Upper lobe of left lung (tissue), 6 donors: ENCODE data around the gene PREB. TPM values are rescaled to one million over a fixed set of nuclear protein-coding genes. Genes with fewer than 3 reads are reported as not detected.
"Not testable (repeated sequence)": the region's sequence is repeated elsewhere in the genome, so short reads cannot be mapped to it uniquely, and the experiment has no call there.

Experiments
- ATAC-seq, 2 donors: fragments of 200-7000 bp; cut with Tn5 transposase; one replicate each; pipeline ENCODE4 v1.9.1; 2022; ENCODE audit warnings: mild to moderate bottlenecking in 2 of 2, moderate library complexity in 2 of 2; ENCODE audit not compliant: low FRiP score in 2 of 2
- DNase-seq, 2 donors: peaks; one replicate each; pipeline ENCODE4 v3.0.0-alpha.2; 2019 to 2020
- H3K27ac ChIP-seq, 4 donors: fragments of 200-600 bp; sonication (generic); one replicate each; pipeline ENCODE4 v1.5.1; 2016 to 2019
- H3K27me3 ChIP-seq, 4 donors: fragments of 200-600 bp; sonication (generic); one replicate each; pipeline ENCODE4 v1.5.1; 2017 to 2019
- H3K36me3 ChIP-seq, 4 donors: fragments of 200-600 bp; sonication (generic); one replicate each; pipeline ENCODE4 v1.5.1; 2016 to 2019
- H3K4me1 ChIP-seq, 4 donors: fragments of 200-600 bp; sonication (generic); one replicate each; pipeline ENCODE4 v1.5.1; 2018 to 2019
- H3K4me3 ChIP-seq, 4 donors: fragments of 200-600 bp; sonication (generic); one replicate each; pipeline ENCODE4 v1.5.1; 2017 to 2019; ENCODE audit warnings: mild to moderate bottlenecking in 2 of 4, moderate library complexity in 1 of 4
- H3K9me3 ChIP-seq, 4 donors: fragments of 200-600 bp; sonication (generic); one replicate each; pipeline ENCODE4 v1.5.1; 2018 to 2019
- EP300 ChIP-seq, 4 donors: sonication (generic); formaldehyde crosslinking; IDR thresholded peaks; one replicate each; pipeline ENCODE4 v1.5.1; 2017; ENCODE audit warnings: antibody characterized with exemption in 4 of 4, control low read depth in 2 of 4
- POLR2A ChIP-seq, 4 donors: fragments of 450-650 bp; IDR thresholded peaks; one replicate each; pipeline ENCODE4 v1.5.1; 2016 to 2017; ENCODE audit warnings: antibody characterized with exemption in 4 of 4, mild to moderate bottlenecking in 2 of 4
- POLR2AphosphoS5 ChIP-seq, 2 donors: sonication (generic); formaldehyde crosslinking; IDR thresholded peaks; one replicate each; pipeline ENCODE4 v1.5.1; 2017; ENCODE audit warnings: antibody characterized with exemption in 2 of 2
- WGBS, 2 donors: methylation state at CpG; one replicate each; pipeline ENCODE4 v1.1.5; 2017 to 2018; 5-methylcytosine and 5-hydroxymethylcytosine counted together
- total RNA-seq, 6 donors: library from RNA; depleted of rRNA in 4 of 6; stranded (reverse); fragments of >200 nt in 4 of 6; gene quantifications; one replicate each; pipeline versions ENCODE4 v1.1.0 to v1.2.1, GENCODE V29; 2016 to 2021
- TF ChIP-seq, protein P1 (sequence below), 6 experiments: fragments of 450-650 bp in 4 of 6; fragments of 200-600 bp in 2 of 6; sonication (generic) in 2 of 6; IDR thresholded peaks; one replicate each; pipeline ENCODE4 v1.5.1; 2016 to 2019; ENCODE audit warnings: antibody characterized with exemption in 6 of 6
- donor health status: DM: no; HTN: no; CAD: no; lungs with moderate emphysema.
- donor health status: DM: no; HTN: yes; CAD: no; lungs with severe emphysema.

The PREB gene
- total RNA-seq, 6 donors from 2014 or later: 45.7 to 102 (median 66.0) TPM

DNA sequence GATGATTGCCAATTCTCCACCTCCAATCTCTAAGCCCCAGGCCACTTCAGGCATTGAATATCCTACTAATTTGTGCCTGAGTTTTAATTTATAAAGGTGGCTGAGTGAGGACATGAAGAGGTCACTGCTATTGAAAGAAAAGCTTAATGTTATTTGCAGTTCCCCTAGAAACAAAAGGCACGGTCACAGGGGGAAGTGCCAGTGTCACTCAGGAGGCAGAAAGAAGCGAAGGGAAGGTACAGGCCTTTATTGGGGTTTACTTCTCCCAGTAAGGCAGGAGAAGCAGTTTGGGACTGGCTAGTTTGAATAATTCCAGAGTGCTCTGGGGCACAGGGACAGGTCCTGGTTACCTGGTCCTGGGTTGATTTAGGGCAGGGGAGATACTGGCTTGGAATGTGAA lies 12.5 kb downstream of the PREB start:
- Histone ChIP-seq H3K4me3 (no peak overlapping the region), H3K27me3 (peaks cover 0 to 16% (median 9%) of the 10 kb centered on the region in 4 donors), H3K27ac (no peak overlapping the region), H3K4me1 (peaks cover 15 to 29% (median 19%) of the 10 kb centered on the region in 4 donors), H3K9me3 (no peaks in the 10 kb centered on the region), H3K36me3 (no peaks in the 10 kb centered on the region)
- ATAC-seq (no peak), DNase-seq (no peak)
- 71 to 76% methylated on average over 2 of the region's 2 CpGs for WGBS, 2 donors
- TF ChIP-seq, protein P1, sequence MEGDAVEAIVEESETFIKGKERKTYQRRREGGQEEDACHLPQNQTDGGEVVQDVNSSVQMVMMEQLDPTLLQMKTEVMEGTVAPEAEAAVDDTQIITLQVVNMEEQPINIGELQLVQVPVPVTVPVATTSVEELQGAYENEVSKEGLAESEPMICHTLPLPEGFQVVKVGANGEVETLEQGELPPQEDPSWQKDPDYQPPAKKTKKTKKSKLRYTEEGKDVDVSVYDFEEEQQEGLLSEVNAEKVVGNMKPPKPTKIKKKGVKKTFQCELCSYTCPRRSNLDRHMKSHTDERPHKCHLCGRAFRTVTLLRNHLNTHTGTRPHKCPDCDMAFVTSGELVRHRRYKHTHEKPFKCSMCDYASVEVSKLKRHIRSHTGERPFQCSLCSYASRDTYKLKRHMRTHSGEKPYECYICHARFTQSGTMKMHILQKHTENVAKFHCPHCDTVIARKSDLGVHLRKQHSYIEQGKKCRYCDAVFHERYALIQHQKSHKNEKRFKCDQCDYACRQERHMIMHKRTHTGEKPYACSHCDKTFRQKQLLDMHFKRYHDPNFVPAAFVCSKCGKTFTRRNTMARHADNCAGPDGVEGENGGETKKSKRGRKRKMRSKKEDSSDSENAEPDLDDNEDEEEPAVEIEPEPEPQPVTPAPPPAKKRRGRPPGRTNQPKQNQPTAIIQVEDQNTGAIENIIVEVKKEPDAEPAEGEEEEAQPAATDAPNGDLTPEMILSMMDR (IDR thresholded peaks at IDR 0.05): no peak
- TF ChIP-seq POLR2AphosphoS5 (IDR thresholded peaks at IDR 0.05): no peak
- no peak for TF ChIP-seq EP300 (IDR thresholded peaks at IDR 0.05)
- no peak for TF ChIP-seq POLR2A (IDR thresholded peaks at IDR 0.05)

DNA sequence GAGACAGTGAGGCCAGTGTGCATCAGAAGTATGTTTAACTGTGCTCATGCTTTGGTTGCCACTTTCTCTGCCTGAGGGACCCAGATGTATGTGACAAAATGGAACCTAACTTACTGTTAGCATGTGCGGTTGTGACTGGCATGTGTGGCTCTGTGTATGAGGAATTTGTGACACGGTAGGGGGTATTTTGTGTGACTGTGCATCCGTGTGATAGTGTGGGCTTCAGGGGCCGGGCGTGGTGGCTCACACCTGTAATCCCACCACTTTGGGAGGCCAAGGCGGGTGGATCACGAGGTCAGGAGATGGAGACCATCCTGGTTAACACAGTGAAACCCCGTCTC lies 15.1 kb downstream of the PREB start:
- Histone ChIP-seq H3K4me3 (peak overlapping the region in 3 of 4 donors; percentile 34 to 44 (median 41)), H3K4me1 (peaks cover 15 to 29% (median 19%) of the 10 kb centered on the region in 4 donors), H3K27me3 (peaks cover 0 to 16% (median 9%) of the 10 kb centered on the region in 4 donors)
- ATAC-seq, DNase-seq, H3K9me3 ChIP-seq, H3K27ac ChIP-seq, H3K36me3 ChIP-seq: not testable (repeated sequence)
- 67 to 79% methylated on average over 8 of the region's 8 CpGs for WGBS, 2 donors

DNA sequence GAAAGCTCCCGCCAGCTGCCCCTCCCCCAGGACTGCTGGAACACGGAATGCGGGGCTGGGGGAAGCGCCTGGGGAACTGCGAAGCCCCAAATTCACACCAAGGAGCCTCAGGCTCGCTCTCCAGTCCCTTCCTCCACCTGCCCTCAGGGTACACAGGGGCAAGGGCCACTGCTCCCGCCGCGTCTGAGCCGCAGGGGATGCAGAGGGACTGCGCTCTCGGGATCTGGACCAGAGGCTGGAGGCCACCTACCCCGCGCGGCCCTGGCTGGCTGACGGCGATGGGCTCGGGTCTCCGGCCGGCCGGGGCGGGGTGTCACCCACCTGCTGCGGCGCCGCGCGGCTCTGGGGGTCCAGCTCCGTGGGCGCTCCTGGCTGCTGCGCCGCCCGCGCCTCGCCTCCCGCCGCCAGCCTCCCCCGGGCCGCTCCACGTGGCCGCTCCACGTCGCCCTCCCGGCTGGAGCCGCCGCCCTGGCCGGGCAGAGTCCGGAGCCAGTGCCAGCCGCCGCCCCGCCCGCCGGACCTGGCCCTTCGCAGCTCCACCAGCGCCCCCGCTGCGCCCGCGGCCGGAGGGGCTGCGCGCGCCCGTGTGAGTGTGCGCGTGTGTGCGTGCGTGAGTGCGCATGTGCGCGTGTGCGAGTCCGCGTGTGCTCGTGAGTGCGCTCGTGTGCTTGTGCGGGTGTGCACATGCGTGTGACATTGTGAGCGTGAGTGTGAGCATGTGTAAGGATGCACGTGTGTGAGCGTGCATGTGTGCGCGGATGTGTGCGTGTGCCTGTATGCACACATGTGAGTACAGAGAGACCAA lies 15.7 kb downstream of the PREB start, which contains the start of gene CGREF1:
CGREF1 (minus strand) TSS at position 604 of the 805 bp plus-strand sequence. CDS start 14,762 bp downstream, outside the sequence.
- peak within 1 kb of the TSS in 3 of 4 donors; percentile 34 to 44 (median 41) for H3K4me3 ChIP-seq
- TF ChIP-seq POLR2A (IDR thresholded peaks at IDR 0.05) (no peak), POLR2AphosphoS5 (IDR thresholded peaks at IDR 0.05) (no peak), EP300 (IDR thresholded peaks at IDR 0.05) (no peak)
- TF ChIP-seq, protein P1 (IDR thresholded peaks at IDR 0.05): no peak
- DNase-seq (peak in 1 of 2 donors; percentile 85), ATAC-seq (peak in 1 of 2 donors; percentile 43)
- peaks cover 15 to 24% (median 18%) of the 10 kb centered on the region in 4 donors for H3K4me1 ChIP-seq
- no peaks in the 10 kb centered on the region for H3K36me3 ChIP-seq
- H3K9me3 ChIP-seq: no peaks in the 10 kb centered on the region
- peaks cover 0 to 16% (median 9%) of the 10 kb centered on the region in 4 donors for H3K27me3 ChIP-seq
- 9 to 11% methylated on average over 9 to 31 of the region's 84 CpGs for WGBS, 2 donors
- no peak within 1 kb of the TSS for H3K27ac ChIP-seq

DNA sequence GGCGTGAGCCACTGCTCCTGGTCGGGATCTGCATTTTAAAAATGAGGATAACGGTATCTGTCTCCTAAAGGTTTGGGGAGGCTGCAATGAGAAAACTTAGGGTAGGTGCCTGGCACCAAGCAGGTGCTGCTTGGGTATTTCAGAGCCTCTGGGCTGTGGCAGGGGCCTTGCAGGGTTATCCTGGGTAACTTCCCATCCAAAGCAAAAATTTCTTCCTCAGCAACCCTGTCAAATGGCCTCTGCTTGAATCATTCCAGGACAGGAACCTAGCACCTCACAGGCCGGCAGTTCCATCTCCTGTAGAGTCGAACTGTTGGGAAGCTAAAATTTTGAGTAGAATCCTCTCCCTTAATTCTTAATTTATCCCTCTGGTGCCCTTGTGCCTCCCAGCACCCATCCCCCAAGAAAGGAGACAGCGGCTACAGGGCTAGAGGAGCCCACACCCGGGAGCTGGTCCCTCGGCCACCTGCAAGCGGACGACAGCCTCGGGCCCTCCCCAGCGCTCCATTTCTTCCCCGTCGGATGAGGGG lies 16.4 kb downstream of the PREB start:
- no peak overlapping the region for H3K27ac ChIP-seq
- no peak for TF ChIP-seq EP300 (IDR thresholded peaks at IDR 0.05)
- no peak for TF ChIP-seq POLR2A (IDR thresholded peaks at IDR 0.05)
- TF ChIP-seq, protein P1 (IDR thresholded peaks at IDR 0.05): no peak
- TF ChIP-seq POLR2AphosphoS5 (IDR thresholded peaks at IDR 0.05): no peak
- peaks cover 12 to 19% (median 14%) of the 10 kb centered on the region in 4 donors for H3K4me1 ChIP-seq
- peaks cover 0 to 16% (median 9%) of the 10 kb centered on the region in 4 donors for H3K27me3 ChIP-seq
- no peak for ATAC-seq
- H3K4me3 ChIP-seq: peak overlapping the region in 2 of 4 donors; percentile 34 to 44
- no peaks in the 10 kb centered on the region for H3K9me3 ChIP-seq
- no peak for DNase-seq
- 26 to 31% methylated on average over 9 to 13 of the region's 14 CpGs for WGBS, 2 donors
- H3K36me3 ChIP-seq: no peaks in the 10 kb centered on the region

DNA sequence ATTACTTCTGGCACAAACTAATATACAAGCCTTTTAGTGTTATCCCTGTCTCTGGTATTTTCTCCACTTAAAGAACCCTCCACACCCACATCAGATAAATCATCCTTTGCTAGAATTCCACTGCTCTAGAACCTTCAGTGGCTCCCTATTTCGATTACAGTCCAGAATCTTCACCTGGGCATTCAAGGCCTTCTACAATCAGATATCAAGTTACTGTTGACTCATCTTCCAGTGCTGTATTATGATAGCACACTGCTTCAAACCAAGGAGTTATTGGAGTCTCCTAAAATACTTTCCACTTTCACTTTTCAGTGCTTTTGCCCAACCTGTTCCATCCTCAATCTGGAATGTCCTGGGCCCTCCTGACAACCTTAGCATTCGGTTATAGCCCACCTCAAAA lies 18.9 kb downstream of the PREB start:
- Histone ChIP-seq H3K27ac (no peak overlapping the region), H3K9me3 (no peaks in the 10 kb centered on the region), H3K27me3 (peaks cover 0 to 16% (median 9%) of the 10 kb centered on the region in 4 donors), H3K4me3 (no peak overlapping the region), H3K36me3 (no peaks in the 10 kb centered on the region), H3K4me1 (peaks cover 8 to 14% (median 11%) of the 10 kb centered on the region in 4 donors)
- WGBS, 2 donors: 57 to 71% methylated on average over 2 of the region's 2 CpGs
- no peak for DNase-seq
- TF ChIP-seq POLR2A (IDR thresholded peaks at IDR 0.05): no peak
- TF ChIP-seq EP300 (IDR thresholded peaks at IDR 0.05): no peak
- TF ChIP-seq, protein P1 (IDR thresholded peaks at IDR 0.05): no peak
- no peak for TF ChIP-seq POLR2AphosphoS5 (IDR thresholded peaks at IDR 0.05)
- ATAC-seq: no peak

DNA sequence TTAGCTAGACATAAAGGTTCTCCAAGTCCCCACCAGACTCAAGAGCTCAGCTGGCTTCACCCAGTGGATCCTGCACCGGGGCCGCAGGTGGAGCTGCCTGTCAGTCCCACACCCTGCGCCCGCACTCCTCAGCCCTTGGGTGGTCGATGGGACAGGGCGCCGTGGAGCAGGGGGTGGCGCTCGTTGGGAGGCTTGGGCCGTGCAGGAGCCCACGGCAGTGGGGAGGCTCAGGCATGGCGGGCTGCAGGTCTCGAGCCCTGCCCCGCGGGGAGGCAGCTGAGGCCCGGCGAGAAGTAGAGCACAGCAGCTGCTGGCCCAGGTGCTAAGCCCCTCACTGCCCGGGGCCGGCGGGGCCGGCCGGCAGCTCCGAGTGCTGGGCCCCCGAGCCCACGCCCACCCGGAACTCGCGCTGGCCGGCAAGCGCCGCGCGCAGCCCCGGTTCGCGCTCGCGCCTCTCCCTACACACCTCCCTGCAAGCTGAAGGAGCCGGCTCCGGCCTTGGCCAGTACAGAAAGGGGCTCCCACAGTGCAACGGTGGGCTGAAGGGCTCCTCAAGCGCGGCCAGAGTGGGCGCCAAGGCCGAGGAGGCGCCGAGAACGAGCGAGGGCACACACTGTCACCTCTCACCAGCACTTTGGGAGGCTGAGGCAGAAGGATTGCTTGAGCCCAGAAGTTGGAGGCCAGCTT lies 22.9 kb downstream of the PREB start:
- not testable (repeated sequence) for H3K9me3 ChIP-seq, H3K4me1 ChIP-seq, H3K27ac ChIP-seq, H3K36me3 ChIP-seq, ATAC-seq, H3K4me3 ChIP-seq, H3K27me3 ChIP-seq
- 92 to 96% methylated on average over 29 to 45 of the region's 49 CpGs for WGBS, 2 donors
- DNase-seq: peak in 1 of 2 donors; percentile 73

DNA sequence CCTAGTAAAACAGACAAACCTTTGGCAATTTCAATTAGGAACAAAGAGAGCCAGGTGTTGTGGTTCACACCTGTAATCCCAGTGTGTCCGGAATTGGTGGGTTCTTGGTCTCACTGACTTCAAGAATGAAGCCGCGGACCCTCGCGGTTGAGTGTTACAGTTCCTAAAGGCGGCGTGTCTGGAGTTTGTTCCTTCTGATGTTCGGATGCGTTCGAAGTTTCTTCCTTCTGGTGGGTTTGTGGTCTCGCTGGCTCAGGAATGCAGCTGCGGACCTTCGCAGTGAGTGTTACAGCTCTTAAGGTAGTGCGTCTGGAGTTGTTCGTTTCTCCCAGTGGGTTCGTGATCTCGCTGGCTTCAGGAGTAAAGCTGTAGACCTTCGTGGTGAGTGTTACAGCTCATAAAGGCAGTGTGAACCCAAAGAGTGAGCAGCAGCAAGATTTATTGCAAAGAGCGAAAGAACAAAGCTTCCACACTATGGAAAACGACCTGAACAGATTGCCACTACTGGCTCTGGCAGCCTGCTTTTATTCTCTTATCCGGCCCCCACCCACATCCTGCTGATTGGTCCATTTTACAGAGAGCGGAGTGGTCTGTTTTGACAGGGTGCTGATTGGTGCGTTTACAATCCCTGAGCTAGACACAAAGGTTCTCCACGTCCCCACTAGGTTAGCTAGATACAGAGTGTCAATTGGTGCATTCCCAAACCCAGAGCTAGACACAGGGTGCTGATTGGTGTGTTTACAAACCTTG lies 23.7 kb downstream of the PREB start:
- H3K4me3 ChIP-seq, H3K27ac ChIP-seq, H3K36me3 ChIP-seq, H3K4me1 ChIP-seq, H3K9me3 ChIP-seq, ATAC-seq, DNase-seq, H3K27me3 ChIP-seq: not testable (repeated sequence)
- 84% methylated on average over 24 of the region's 24 CpGs for WGBS, 2 donors
